Brain pericyte (primary cell): ENCODE results near the gene ZNF674.
"Not testable (repeated sequence)": the region's sequence is repeated elsewhere in the genome, so short reads cannot be mapped to it uniquely, and the experiment has no call there.

Experiments
- DNase-seq: peaks from one replicate; pipeline ENCODE4 v3.0.0-alpha.2; 2012; ENCODE audit warnings: low read depth, low spot score

ZNF674 gene

DNA sequence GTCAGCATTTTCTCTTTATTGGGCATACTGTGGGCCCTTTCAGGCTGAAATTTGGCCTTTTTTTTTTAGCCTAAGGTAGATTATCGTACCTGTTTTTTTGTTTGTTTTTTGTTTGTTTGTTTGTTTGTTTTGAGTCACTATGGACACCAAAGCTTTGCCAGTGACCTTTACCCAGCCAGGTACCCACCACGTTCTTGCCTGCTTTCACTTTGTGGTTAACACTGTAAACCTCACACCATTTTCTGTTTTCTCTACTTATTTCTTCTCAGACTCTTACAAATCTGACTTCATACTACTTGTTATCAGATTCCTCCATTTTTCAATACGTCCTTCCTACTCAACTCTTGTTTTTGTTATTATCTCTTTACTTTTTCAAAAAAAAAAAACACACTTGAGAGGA, 81.5 kb downstream of the ZNF674 start:
- no peak for DNase-seq

- DNase-seq: no peak
These were observed 83.5 kb downstream of the ZNF674 start for GRCh38 chrX:46461660-46462191.

DNA sequence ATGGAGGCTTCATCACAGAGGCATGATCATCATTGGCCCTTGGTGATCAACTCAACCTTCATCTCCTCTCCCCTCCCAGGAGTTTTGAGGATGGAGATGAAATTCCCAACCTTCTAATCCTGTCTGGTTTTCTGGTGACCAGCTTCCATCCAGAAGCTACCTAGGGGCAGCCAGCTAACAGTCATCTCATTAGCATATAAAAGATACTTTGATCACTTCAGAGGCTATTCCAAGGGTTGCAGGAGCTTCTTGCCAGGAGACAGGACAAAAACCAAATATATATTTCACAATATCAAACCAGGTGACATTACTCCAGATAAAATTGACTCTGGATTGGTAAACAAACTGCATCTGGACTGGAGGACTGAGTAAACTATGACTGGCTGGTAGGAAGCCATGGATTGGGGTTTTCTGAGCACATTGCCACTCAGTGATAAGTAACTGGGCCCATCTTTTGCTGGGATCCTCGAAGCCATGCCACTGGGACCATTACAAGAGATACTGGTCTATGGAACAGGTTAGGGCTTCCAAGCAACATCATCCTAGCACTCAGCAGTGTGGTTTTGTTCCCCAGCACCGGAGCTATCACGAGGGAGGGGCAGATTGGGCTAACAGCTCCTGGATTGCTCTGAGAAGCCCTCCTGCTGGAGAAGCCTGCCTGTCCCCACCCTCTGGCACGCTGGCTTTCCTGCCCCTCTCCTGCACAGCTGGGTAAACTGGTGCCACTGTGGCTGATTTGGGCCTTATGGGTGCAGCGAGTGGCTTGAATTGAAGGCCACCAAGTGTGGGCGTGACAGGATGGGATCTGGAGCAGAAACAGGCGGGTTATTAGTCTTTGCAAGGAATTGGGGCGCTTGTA, 84.2 kb downstream of the ZNF674 start:
- not testable (repeated sequence) for DNase-seq

- DNase-seq: no peak
These were observed 85.6 kb downstream of the ZNF674 start for GRCh38 chrX:46459603-46460002.

GRCh38 chrX:46456125-46456922, 88.9 kb downstream of the ZNF674 start:
- DNase-seq: no peak
